IMR-90 (cell line): ENCODE measurements around the gene ZNRD2. TPM values are rescaled to one million over a fixed set of nuclear protein-coding genes. Genes with fewer than 3 reads are reported as not detected.

Source experiments
- ATAC-seq: fragments of 200-7000 bp; cut with Tn5 transposase; 2 replicates; pipeline ENCODE4 v1.9.1; 2020; ENCODE audit warnings: low read depth, mild to moderate bottlenecking, moderate library complexity
- BruUV-seq: library from RNA; stranded (reverse); fragments of 400-500 nt; replicated peaks from 2 replicates; lab custom pipeline; 2021; lab: Mats Ljungman, UMichigan
- CTCF ChIA-PET: fragments of 300-600 bp; formaldehyde crosslinking; extraction: SDS; loops from one replicate; lab custom pipeline; 2021; ENCODE audit warnings: antibody characterized with exemption; lab: Yijun Ruan, JAX
- POLR2A ChIA-PET: fragments of 300-600 bp; sonication (Branson Sonifier 250); formaldehyde crosslinking; loops from one replicate; lab custom pipeline; 2022; ENCODE audit warnings: antibody characterized with exemption; ENCODE audit not compliant: unreplicated experiment; lab: Charles Lee
- DNase-seq: peaks from one replicate; pipeline ENCODE4 v3.0.0; 2013
- H2AFZ ChIP-seq: replicated peaks from 2 replicates; pipeline ENCODE3; 2013; ENCODE audit warnings: low read length, mild to moderate bottlenecking; ENCODE audit not compliant: poor library complexity
- H2AK5ac ChIP-seq: 2 replicates; pipeline ENCODE4 v1.6.1; 2013; ENCODE audit warnings: low read depth, low read length, inconsistent platforms
- H2AK9ac ChIP-seq: replicated peaks from 2 replicates; pipeline ENCODE3; 2013; ENCODE audit warnings: mild to moderate bottlenecking, low read depth, low read length, moderate library complexity; ENCODE audit not compliant: poor library complexity
- H2BK120ac ChIP-seq: 2 replicates; pipeline ENCODE4 v1.6.1; 2013; ENCODE audit warnings: low read depth, low read length, inconsistent platforms
- H2BK15ac ChIP-seq: 3 replicates; pipeline ENCODE4 v1.6.1; 2013; ENCODE audit warnings: low read depth, low read length, inconsistent platforms
- H2BK20ac ChIP-seq: 2 replicates; pipeline ENCODE4 v1.6.1; 2013; ENCODE audit warnings: low read depth, mild to moderate bottlenecking, inconsistent platforms, low read length, moderate library complexity
- H2BK5ac ChIP-seq: 2 replicates; pipeline ENCODE4 v1.6.1; 2013; ENCODE audit warnings: mild to moderate bottlenecking, low read depth, low read length, inconsistent platforms; ENCODE audit not compliant: poor library complexity, severe bottlenecking
- H3K14ac ChIP-seq: replicated peaks from 2 replicates; pipeline ENCODE4 v1.6.1; 2013; ENCODE audit warnings: low read depth, low read length, inconsistent platforms
- H3K18ac ChIP-seq: 2 replicates; pipeline ENCODE4 v1.6.1; 2013; ENCODE audit warnings: low read depth, low read length, control low read depth
- H3K23ac ChIP-seq: 2 replicates; pipeline ENCODE4 v1.6.1; 2013; ENCODE audit warnings: low read depth, low read length, inconsistent platforms
- H3K27ac ChIP-seq: 2 replicates; pipeline ENCODE4 v1.5.1; 2013; ENCODE audit warnings: mild to moderate bottlenecking, control low read depth, low read length; ENCODE audit not compliant: insufficient read depth
- H3K27me3 ChIP-seq: 2 replicates; pipeline ENCODE4 v1.6.1; 2013; ENCODE audit warnings: low read length; ENCODE audit not compliant: control insufficient read depth, insufficient read depth
- H3K36me3 ChIP-seq: 2 replicates; pipeline ENCODE4 v1.6.1; 2013; ENCODE audit warnings: low read length, mixed read lengths; ENCODE audit not compliant: control insufficient read depth, insufficient read depth
- H3K4ac ChIP-seq: 2 replicates; pipeline ENCODE4 v1.6.1; 2013; ENCODE audit warnings: low read depth, low read length, inconsistent platforms
- H3K4me1 ChIP-seq: 2 replicates; pipeline ENCODE4 v1.6.1; 2013; ENCODE audit warnings: low read length, mixed read lengths; ENCODE audit not compliant: control insufficient read depth, insufficient read depth
- H3K4me2 ChIP-seq: 2 replicates; pipeline ENCODE4 v1.6.1; 2013; ENCODE audit warnings: low read depth, mild to moderate bottlenecking, control low read depth, low read length, moderate library complexity
- H3K4me3 ChIP-seq: 2 replicates; pipeline ENCODE4 v1.5.1; 2013; ENCODE audit warnings: low read depth, mild to moderate bottlenecking, control low read depth, low read length, moderate library complexity; ENCODE audit not compliant: insufficient read depth
- H3K56ac ChIP-seq: 2 replicates; pipeline ENCODE4 v1.6.1; 2013; ENCODE audit warnings: low read length, inconsistent platforms; ENCODE audit not compliant: insufficient read depth; ENCODE audit errors: extremely low read depth
- H3K79me1 ChIP-seq, 2 experiments: 2 replicates each; pipeline ENCODE4 v1.6.1; 2013; ENCODE audit warnings: low read length in 2 of 2, inconsistent platforms in 1 of 2, low read depth in 1 of 2
- H3K9ac ChIP-seq: 2 replicates; pipeline ENCODE4 v1.6.1; 2013; ENCODE audit warnings: low read depth, low read length, control low read depth
- H3K9me1 ChIP-seq: 2 replicates; pipeline ENCODE4 v1.6.1; 2013; ENCODE audit warnings: low read length, inconsistent platforms; ENCODE audit not compliant: insufficient read depth
- H3K9me3 ChIP-seq: 2 replicates; pipeline ENCODE4 v1.6.1; 2013; ENCODE audit warnings: low read length; ENCODE audit not compliant: control insufficient read depth, insufficient read depth
- H4K20me1 ChIP-seq: 2 replicates; pipeline ENCODE4 v1.6.1; 2013; ENCODE audit warnings: low read length, inconsistent platforms; ENCODE audit not compliant: insufficient read depth
- H4K5ac ChIP-seq: 2 replicates; pipeline ENCODE4 v1.6.1; 2013; ENCODE audit warnings: mild to moderate bottlenecking, low read depth, low read length, control low read depth
- H4K8ac ChIP-seq, 2 experiments: 2 replicates each; pipeline ENCODE4 v1.6.1; 2013; ENCODE audit warnings: low read depth in 2 of 2, low read length in 2 of 2, control low read depth in 1 of 2, inconsistent platforms in 1 of 2
- H4K91ac ChIP-seq: 2 replicates; pipeline ENCODE4 v1.6.1; 2013; ENCODE audit warnings: low read depth, low read length, inconsistent platforms; ENCODE audit not compliant: insufficient read depth
- BHLHE40 ChIP-seq: fragments of 150-350 bp; IDR thresholded peaks from 2 replicates; pipeline ENCODE4 v1.6.1; 2016; ENCODE audit warnings: mild to moderate bottlenecking, low read depth, low read length
- CHD1 ChIP-seq: IDR thresholded peaks from 2 replicates; pipeline ENCODE4 v1.6.1; 2012; ENCODE audit warnings: low read depth, low read length, improper control_type of control experiment
- NFE2L2 ChIP-seq: fragments of 150-350 bp; IDR thresholded peaks from 2 replicates; pipeline ENCODE4 v1.6.1; 2016; ENCODE audit warnings: low read depth, mild to moderate bottlenecking, low read length
- POLR2A ChIP-seq: IDR thresholded peaks from 2 replicates; pipeline ENCODE4 v1.6.1; 2012; ENCODE audit warnings: mild to moderate bottlenecking, low read depth, low read length
- RCOR1 ChIP-seq: IDR thresholded peaks from 2 replicates; pipeline ENCODE4 v1.6.1; 2012; ENCODE audit warnings: mild to moderate bottlenecking, low read length, improper control_type of control experiment; ENCODE audit not compliant: insufficient replicate concordance
- WGBS, 2 experiments: methylation state at CpG; one replicate each; pipeline versions ENCODE4 v1.1.5 to v1.1.7; 2013; ENCODE audit warnings: missing lambda C conversion rate in 2 of 2; ENCODE audit not compliant: insufficient read length in 1 of 2; ENCODE audit errors: extremely low coverage in 2 of 2; 5-methylcytosine and 5-hydroxymethylcytosine counted together
- dilution Hi-C: fragments of 300-500 bp; cut with HindIII; formaldehyde crosslinking; loops from one replicate; pipeline ENCODE4 v1.14.3; 2018; ENCODE audit warnings: low sequenced_read_pairs; ENCODE audit not compliant: unreplicated experiment
- in situ Hi-C: fragments of 300-500 bp; cut with MboI; formaldehyde crosslinking; loops from 3 replicates; pipeline ENCODE4 v1.14.3; 2019; ENCODE audit warnings: low sequenced_read_pairs, inconsistent platforms, mixed read lengths
- intact Hi-C: fragments of 100-400 bp; cut with micrococcal nuclease; formaldehyde crosslinking; loops from 2 replicates; pipeline ENCODE4 v1.10.0; 2022
- polyA plus RNA-seq, 3 experiments: library from polyadenylated mRNA; depleted of rRNA; stranded (reverse); fragments of >200 nt; gene quantifications; 2 replicates each; pipeline ENCODE4 v1.2.3, GENCODE V29; 2012; ENCODE audit warnings: low replicate concordance in 1 of 3
- total RNA-seq: library from RNA; depleted of rRNA; stranded (reverse); fragments of >200 nt; gene quantifications from 2 replicates; pipeline ENCODE4 v1.2.3, GENCODE V29; 2012
- TF ChIP-seq, protein P1 (sequence below): fragments of 150-350 bp; IDR thresholded peaks from 2 replicates; pipeline ENCODE4 v1.6.1; 2016; ENCODE audit warnings: low read depth, mild to moderate bottlenecking, low read length, moderate library complexity, borderline replicate concordance

Gene ZNRD2
- total and polyA plus RNA-seq, 2 of the 4 experiments (the other 2 are of a cell fraction) = 75.6 to 90.3 TPM

DNA sequence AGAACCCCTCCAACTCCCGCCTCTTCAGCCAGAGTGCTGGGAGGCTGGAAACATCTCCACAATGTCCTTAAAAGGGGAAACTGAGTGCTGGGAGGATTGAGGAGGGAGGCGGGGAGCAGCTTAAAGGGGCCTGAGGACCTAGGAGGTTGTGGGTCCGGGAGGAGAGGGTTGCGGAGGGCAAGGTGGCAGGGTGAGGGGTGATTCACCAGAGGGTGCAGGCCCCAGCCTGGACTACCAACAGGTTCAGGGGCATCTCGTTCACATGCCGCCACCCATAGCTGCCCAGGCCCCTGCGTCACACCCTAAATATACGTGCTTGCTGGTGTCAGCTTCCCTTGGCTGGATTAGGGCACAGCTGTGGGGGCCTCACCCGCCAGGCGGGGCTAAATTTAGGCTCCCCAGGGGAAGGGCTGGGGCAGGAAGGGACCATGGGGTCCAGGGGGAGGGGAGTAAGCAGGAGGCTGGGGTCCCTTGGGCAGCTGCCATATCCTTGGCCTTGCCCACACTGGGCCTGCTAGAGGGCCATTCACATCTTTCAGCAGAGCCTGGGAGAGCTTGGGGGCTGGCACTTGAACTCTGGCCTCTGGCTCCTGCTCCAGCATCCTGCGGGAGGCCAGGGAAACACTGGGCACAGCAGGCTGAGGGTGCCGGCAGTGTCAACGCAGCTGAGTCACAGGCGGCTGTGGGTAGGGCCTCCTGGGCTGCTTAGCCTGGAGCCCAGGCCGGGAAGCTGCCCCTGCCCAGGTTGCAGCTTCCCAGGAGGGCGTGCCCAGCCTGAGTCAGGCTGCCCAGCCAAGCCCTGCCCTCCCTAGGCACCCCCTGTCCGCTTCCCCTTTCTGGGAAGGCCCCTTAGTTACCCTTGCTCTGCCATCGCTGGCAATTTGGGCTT, 6.8 kb downstream of the ZNRD2 start (continued):
- TF ChIP-seq BHLHE40 (no peak; the same call in 1 of the 2 replicates), POLR2A (peak; percentile 30; the same call in 1 of the 2 replicates), NFE2L2 (no peak)

DNA sequence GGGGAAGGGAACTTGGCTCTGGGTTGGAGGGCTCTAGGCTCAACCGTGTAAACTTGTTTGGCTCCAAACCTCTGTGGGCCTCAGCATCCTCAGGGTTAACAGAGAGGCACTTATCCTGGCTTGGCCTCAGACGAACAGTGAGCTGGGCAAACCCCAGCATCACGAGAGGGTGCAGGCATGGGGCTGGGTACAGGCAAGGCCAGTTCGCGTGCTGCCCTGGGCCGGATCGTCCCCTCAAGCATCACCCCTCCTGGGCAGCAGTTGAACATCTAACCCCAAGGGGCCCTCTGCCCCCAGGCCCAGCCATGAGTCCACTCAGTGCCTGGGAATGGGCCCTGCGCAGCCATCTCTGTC, 7.5 kb downstream of the ZNRD2 start:
- peak overlapping the region; percentile 50 for H3K23ac ChIP-seq
- peaks cover 8% of the 10 kb centered on the region for H3K9me1 ChIP-seq
- H3K9me3 ChIP-seq = no peaks in the 10 kb centered on the region
- ChIA-PET POLR2A (no interaction called here), CTCF (no interaction called here)
- H3K4ac ChIP-seq = peak overlapping the region; percentile 75
- peak overlapping the region; percentile 8; the same call in 1 of the 2 replicates for H3K9ac ChIP-seq
- H2BK20ac ChIP-seq = no peak overlapping the region
- peak overlapping the region in 1 of 2 experiments; percentile 38; a peak in 1 of 4 replicates for H4K8ac ChIP-seq
- H2BK5ac ChIP-seq = peak overlapping the region; percentile 40
- H4K20me1 ChIP-seq = peaks cover 25% of the 10 kb centered on the region
- DNase-seq (no peak), ATAC-seq (no peak)
- H4K91ac ChIP-seq = peak overlapping the region; percentile 27
- in situ Hi-C loops = no loop called here
- no TSS peak for BruUV-seq
- TF ChIP-seq, protein P1, sequence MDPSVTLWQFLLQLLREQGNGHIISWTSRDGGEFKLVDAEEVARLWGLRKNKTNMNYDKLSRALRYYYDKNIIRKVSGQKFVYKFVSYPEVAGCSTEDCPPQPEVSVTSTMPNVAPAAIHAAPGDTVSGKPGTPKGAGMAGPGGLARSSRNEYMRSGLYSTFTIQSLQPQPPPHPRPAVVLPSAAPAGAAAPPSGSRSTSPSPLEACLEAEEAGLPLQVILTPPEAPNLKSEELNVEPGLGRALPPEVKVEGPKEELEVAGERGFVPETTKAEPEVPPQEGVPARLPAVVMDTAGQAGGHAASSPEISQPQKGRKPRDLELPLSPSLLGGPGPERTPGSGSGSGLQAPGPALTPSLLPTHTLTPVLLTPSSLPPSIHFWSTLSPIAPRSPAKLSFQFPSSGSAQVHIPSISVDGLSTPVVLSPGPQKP = no peak
- TF ChIP-seq RCOR1 = no peak
- no peak for TF ChIP-seq BHLHE40
- TF ChIP-seq NFE2L2 = no peak
- TF ChIP-seq CHD1 = no peak
- TF ChIP-seq POLR2A = peak; percentile 10; the same call in 1 of the 2 replicates
- peak overlapping the region; percentile 72 for H3K27ac ChIP-seq
- 0% methylated on average over 1 of the region's 8 CpGs; no CpG with 5 or more reads in 1 of the 2 experiments for WGBS, 2 experiments
- intact Hi-C loops = loop anchor here (2.0 kb wide), 1 partner anchor 13 kb away; no protein-coding TSS in a partner anchor
- H3K4me1 ChIP-seq = peaks cover 29% of the 10 kb centered on the region
- peak overlapping the region; percentile 69 for H3K4me2 ChIP-seq
- peak overlapping the region; percentile 70 for H2AFZ ChIP-seq
- dilution Hi-C loops = no loop called here
- H3K79me1 ChIP-seq = peaks cover 20 to 55% of the 10 kb centered on the region in 2 experiments; a peak in 3 of 4 replicates
- no peak overlapping the region for H4K5ac ChIP-seq
- H2BK120ac ChIP-seq = peak overlapping the region; percentile 11; the same call in 1 of the 2 replicates
- H3K4me3 ChIP-seq = no peak overlapping the region
- peak overlapping the region; percentile 95 for H2AK9ac ChIP-seq
- H2AK5ac ChIP-seq = peak overlapping the region; percentile 83
- H3K36me3 ChIP-seq = peaks cover 26% of the 10 kb centered on the region; the same call in 1 of the 2 replicates
- no peak overlapping the region for H2BK15ac ChIP-seq
- H3K27me3 ChIP-seq = no peaks in the 10 kb centered on the region
- 0 out of 2 replicates have a peak overlapping the region, but pooled peaks have one; percentile 17 for H3K18ac ChIP-seq
- peak overlapping the region; percentile 52; the same call in 1 of the 2 replicates for H3K14ac ChIP-seq
- H3K56ac ChIP-seq = no peak overlapping the region
